Measurements from ENCODE around the gene UGT2B17.

DNA sequence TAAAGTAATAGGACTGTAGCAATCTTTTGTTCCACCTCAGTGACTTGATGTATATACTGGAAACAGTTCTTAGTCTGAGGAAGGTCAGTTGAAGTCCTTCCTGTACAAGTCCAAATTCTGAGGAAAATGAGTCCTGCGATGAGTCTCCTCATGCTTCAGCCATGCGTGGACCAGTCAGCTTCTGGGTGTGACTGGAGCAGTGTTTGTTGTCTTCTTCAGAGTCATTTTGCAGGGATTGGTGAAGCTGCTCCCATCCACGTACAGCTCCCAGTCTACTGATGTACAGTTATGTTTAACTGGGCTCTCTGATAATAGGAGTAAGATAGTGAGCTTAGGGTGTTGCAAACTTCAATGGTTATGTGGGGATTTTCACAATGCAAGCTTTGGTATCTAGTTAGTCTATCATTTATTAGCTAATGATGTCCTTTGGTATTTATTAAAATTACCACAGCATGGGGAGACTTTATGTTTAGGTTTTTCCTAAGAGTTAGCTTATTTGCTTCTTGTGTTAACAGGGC lies 3.4 kb downstream of the UGT2B17 start:
- TF ChIP-seq POLR2A (IDR thresholded peaks at IDR 0.05) = no peak
- TF ChIP-seq, protein P1, sequence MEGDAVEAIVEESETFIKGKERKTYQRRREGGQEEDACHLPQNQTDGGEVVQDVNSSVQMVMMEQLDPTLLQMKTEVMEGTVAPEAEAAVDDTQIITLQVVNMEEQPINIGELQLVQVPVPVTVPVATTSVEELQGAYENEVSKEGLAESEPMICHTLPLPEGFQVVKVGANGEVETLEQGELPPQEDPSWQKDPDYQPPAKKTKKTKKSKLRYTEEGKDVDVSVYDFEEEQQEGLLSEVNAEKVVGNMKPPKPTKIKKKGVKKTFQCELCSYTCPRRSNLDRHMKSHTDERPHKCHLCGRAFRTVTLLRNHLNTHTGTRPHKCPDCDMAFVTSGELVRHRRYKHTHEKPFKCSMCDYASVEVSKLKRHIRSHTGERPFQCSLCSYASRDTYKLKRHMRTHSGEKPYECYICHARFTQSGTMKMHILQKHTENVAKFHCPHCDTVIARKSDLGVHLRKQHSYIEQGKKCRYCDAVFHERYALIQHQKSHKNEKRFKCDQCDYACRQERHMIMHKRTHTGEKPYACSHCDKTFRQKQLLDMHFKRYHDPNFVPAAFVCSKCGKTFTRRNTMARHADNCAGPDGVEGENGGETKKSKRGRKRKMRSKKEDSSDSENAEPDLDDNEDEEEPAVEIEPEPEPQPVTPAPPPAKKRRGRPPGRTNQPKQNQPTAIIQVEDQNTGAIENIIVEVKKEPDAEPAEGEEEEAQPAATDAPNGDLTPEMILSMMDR (IDR thresholded peaks at IDR 0.05 in 8 of 11, conservative IDR thresholded peaks at IDR 0.05 in 3 of 11) = no peak
